ENCODE data around the gene HSF4. TPM values are rescaled to one million over a fixed set of nuclear protein-coding genes. Genes with fewer than 3 reads are reported as not detected.

Gene HSF4
- total RNA-seq, 4 donors from 2014 or later, result 29.5 to 136 (median 76.6) TPM

DNA sequence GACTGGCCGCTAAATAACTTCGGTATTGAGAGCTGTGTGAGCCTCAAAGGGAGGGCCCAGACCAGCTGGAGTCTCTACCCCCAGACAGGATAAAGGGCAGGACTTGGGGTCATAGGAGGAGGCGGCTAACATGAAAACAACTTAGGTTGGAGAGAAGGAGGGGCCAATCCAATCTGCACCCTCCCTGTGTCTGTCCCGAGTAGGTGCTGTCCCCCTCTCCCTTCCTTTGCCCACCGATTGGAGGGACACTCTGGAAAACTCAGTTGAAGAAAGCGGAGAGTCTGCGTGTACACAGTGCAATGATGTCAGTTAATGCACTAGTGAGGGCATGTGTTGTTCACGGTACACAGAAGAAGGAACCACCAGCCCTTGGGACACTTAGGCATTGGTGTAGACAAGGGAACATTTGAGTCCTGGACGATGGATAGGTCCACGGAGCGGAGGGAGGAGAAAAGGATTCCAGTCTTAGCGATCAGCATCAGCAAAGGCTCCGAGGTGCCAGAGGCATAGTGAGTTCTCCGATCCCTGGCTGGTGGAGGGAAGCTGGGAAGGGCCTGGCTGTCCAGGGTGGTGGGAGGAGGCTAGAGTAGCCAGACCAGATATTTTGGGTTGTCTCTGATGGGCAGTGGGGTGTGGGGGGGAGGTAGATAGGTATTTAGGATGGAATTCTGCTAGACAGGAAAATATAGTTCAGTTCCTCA, 6.6 kb downstream of the HSF4 start:
- TF ChIP-seq POLR2A (IDR thresholded peaks at IDR 0.05) (no peak), EP300 (IDR thresholded peaks at IDR 0.05; ENCODE audit: low read depth) (no peak), POLR2AphosphoS5 (IDR thresholded peaks at IDR 0.05) (no peak)
- TF ChIP-seq, protein P1, sequence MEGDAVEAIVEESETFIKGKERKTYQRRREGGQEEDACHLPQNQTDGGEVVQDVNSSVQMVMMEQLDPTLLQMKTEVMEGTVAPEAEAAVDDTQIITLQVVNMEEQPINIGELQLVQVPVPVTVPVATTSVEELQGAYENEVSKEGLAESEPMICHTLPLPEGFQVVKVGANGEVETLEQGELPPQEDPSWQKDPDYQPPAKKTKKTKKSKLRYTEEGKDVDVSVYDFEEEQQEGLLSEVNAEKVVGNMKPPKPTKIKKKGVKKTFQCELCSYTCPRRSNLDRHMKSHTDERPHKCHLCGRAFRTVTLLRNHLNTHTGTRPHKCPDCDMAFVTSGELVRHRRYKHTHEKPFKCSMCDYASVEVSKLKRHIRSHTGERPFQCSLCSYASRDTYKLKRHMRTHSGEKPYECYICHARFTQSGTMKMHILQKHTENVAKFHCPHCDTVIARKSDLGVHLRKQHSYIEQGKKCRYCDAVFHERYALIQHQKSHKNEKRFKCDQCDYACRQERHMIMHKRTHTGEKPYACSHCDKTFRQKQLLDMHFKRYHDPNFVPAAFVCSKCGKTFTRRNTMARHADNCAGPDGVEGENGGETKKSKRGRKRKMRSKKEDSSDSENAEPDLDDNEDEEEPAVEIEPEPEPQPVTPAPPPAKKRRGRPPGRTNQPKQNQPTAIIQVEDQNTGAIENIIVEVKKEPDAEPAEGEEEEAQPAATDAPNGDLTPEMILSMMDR (IDR thresholded peaks at IDR 0.05), result no peak
- DNase-seq, result no peak
- in situ Hi-C loops (cut with MboI; ENCODE audit: low pct_ligation_motif_present in 1 of 4, low pct_unique_long_range_greater_than_20kb in 1 of 4, low sequenced_read_pairs in 3 of 4) (loop anchor here in 2 of 4 donors (25.0 kb wide), 2 partner anchors 184 to 209 kb away; partner anchors contain the start of genes CES3 (in 1 of the 2) and CES4A (in 1 of the 2)), intact Hi-C loops (cut with DNase I; ENCODE audit: low total_unique reads) (loop anchor here (5.0 kb wide), 1 partner anchor 364 kb away; no protein-coding TSS in a partner anchor)
- Histone ChIP-seq H3K4me3 (peak overlapping the region; percentile 28 to 52 (median 43)), H3K4me1 (peaks cover 26 to 49% (median 37%) of the 10 kb centered on the region in 4 donors), H3K9me3 (no peaks in the 10 kb centered on the region), H3K27me3 (peaks cover 8% of the 10 kb centered on the region), H3K36me3 (no peaks in the 10 kb centered on the region), H3K27ac (peak overlapping the region; percentile 82 to 87 (median 83))
- 48 to 89% methylated on average over 6 to 14 of the region's 14 CpGs for WGBS, 2 donors (ENCODE audit: low coverage in 1 of 2)

DNA sequence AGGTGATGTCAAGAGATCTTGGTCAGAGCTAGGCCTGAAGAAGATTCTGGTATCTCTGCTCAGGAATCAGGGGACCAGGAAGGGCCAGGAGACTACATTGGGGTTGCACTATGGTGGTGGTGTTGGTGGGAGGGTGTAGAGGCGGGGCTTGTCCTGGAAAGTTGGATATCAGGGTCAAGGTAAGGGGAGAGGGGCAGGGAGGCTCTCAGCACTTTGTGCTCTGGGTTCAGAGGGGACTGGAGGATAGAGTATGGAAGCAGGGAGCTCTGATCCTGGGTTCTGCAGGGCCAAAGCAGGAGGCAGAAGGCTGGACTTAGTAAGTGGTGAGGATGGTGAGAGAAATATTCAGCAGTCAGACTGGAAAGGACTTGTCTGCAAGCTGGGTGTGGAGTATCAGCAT, 8.8 kb downstream of the HSF4 start:
- TF ChIP-seq POLR2A (IDR thresholded peaks at IDR 0.05), result no peak
- TF ChIP-seq EP300 (IDR thresholded peaks at IDR 0.05; ENCODE audit: low read depth), result no peak
- TF ChIP-seq POLR2AphosphoS5 (IDR thresholded peaks at IDR 0.05), result no peak
- TF ChIP-seq, protein P1 (IDR thresholded peaks at IDR 0.05), result no peak
- peak overlapping the region; percentile 89 to 95 (median 94) for H3K27ac ChIP-seq
- peak overlapping the region; percentile 29 to 52 (median 40) for H3K4me3 ChIP-seq
- WGBS, 2 donors (ENCODE audit: low coverage in 1 of 2), result 88 to 100% methylated on average over 1 of the region's 1 CpG
- no peaks in the 10 kb centered on the region for H3K27me3 ChIP-seq
- in situ Hi-C loops (cut with MboI; ENCODE audit: low pct_ligation_motif_present in 1 of 4, low pct_unique_long_range_greater_than_20kb in 1 of 4, low sequenced_read_pairs in 3 of 4), result loop anchor here in 2 of 4 donors (25.0 kb wide), 2 partner anchors 186 to 211 kb away; partner anchors contain the start of genes CES3 (in 1 of the 2) and CES4A (in 1 of the 2)
- no peaks in the 10 kb centered on the region for H3K36me3 ChIP-seq
- no peaks in the 10 kb centered on the region for H3K9me3 ChIP-seq
- intact Hi-C loops (cut with DNase I; ENCODE audit: low total_unique reads), result loop anchor here (5.0 kb wide), 1 partner anchor 366 kb away; no protein-coding TSS in a partner anchor
- DNase-seq, result no peak
- H3K4me1 ChIP-seq, result peaks cover 33 to 57% (median 43%) of the 10 kb centered on the region in 4 donors

DNA sequence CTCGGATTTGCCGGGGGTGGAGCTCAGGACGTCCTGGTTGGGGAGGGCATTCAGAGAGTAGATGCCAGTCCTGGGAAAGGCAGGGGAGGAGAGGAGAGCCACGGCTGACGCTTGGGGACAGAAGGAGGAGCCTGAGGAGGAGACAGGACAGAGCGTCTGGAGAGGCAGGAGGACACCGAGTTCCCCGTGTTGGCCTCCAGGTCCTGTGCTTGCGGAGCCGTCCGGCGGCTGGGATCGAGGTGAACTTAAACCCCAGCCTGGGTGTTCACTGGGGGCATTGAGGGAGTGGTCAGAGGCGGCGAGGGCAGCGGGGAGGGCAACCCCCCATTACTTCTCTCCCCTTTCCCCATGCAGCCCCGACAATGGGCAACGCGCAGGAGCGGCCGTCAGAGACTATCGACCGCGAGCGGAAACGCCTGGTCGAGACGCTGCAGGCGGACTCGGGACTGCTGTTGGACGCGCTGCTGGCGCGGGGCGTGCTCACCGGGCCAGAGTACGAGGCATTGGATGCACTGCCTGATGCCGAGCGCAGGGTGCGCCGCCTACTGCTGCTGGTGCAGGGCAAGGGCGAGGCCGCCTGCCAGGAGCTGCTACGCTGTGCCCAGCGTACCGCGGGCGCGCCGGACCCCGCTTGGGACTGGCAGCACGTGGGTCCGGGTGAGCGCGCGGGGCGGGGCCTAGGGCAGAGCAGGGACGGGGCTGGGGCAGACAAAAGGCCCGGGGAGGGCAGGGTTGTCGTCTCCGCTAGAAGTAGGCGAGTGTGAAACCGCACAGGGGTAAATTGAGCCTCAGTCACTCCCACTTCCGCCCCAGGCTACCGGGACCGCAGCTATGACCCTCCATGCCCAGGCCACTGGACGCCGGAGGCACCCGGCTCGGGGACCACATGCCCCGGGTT, 9.5 kb downstream of the HSF4 start:
- TF ChIP-seq POLR2A (IDR thresholded peaks at IDR 0.05), result peak; percentile 96
- peak; percentile 5 for TF ChIP-seq EP300 (IDR thresholded peaks at IDR 0.05; ENCODE audit: low read depth)
- peak; percentile 65 to 93 (median 92) for TF ChIP-seq POLR2AphosphoS5 (IDR thresholded peaks at IDR 0.05)
- TF ChIP-seq, protein P1 (IDR thresholded peaks at IDR 0.05), result peak in 4 of 5 experiments; percentile 8 to 30 (median 21)
- Histone ChIP-seq H3K27me3 (no peaks in the 10 kb centered on the region), H3K36me3 (no peaks in the 10 kb centered on the region), H3K9me3 (no peaks in the 10 kb centered on the region), H3K27ac (peak overlapping the region; percentile 89 to 95 (median 94)), H3K4me3 (peak overlapping the region; percentile 29 to 52 (median 40)), H3K4me1 (peaks cover 39 to 62% (median 48%) of the 10 kb centered on the region in 4 donors)
- peak; percentile 93 for DNase-seq
- in situ Hi-C loops (cut with MboI; ENCODE audit: low pct_ligation_motif_present in 1 of 4, low pct_unique_long_range_greater_than_20kb in 1 of 4, low sequenced_read_pairs in 3 of 4) (loop anchor here in 2 of 4 donors (25.0 kb wide), 2 partner anchors 187 to 212 kb away; partner anchors contain the start of genes CES3 (in 1 of the 2) and CES4A (in 1 of the 2)), intact Hi-C loops (cut with DNase I; ENCODE audit: low total_unique reads) (loop anchor here (5.0 kb wide), 1 partner anchor 367 kb away; no protein-coding TSS in a partner anchor)
- 0% methylated on average over 59 of the region's 71 CpGs; no CpG with 5 or more reads in 1 of the 2 donors for WGBS, 2 donors (ENCODE audit: low coverage in 1 of 2)

Measured in transverse colon (tissue), 4 donors.